IPS-NIHi7 (cell line): ENCODE results near the gene SLPI.

Source experiments
- DNase-seq: peaks from one replicate; pipeline ENCODE4 v3.0.0; 2012; ENCODE audit warnings: mixed read lengths; ENCODE audit errors: extremely low spot score

The SLPI gene

GRCh38 chr20:45275338-45275737, 21.0 kb upstream of the SLPI start:
- no peak for DNase-seq

GRCh38 chr20:45269754-45270270, 15.4 kb upstream of the SLPI start:
- no peak for DNase-seq

- DNase-seq: no peak
Observed at GRCh38 chr20:45269056-45269455, 14.7 kb upstream of the SLPI start.

- DNase-seq: no peak
Observed at GRCh38 chr20:45268531-45268930, 14.2 kb upstream of the SLPI start.

- no peak for DNase-seq
Observed at GRCh38 chr20:45266977-45267376, 12.6 kb upstream of the SLPI start.

GRCh38 chr20:45263556-45264266, 9.3 kb upstream of the SLPI start:
- DNase-seq: no peak

- no peak for DNase-seq
Observed at GRCh38 chr20:45258664-45259063, 4.3 kb upstream of the SLPI start.

GRCh38 chr20:45258259-45258658, 3.9 kb upstream of the SLPI start:
- no peak for DNase-seq

GRCh38 chr20:45257711-45258110, 3.3 kb upstream of the SLPI start:
- no peak for DNase-seq

GRCh38 chr20:45257161-45257560, 2.8 kb upstream of the SLPI start:
- DNase-seq: no peak

- no peak for DNase-seq
Observed at GRCh38 chr20:45253261-45253660, 1.1 kb downstream of the SLPI start.

- no peak for DNase-seq
Observed at GRCh38 chr20:45251884-45252560, 2.3 kb downstream of the SLPI start.

GRCh38 chr20:45248609-45249008, 5.8 kb downstream of the SLPI start:
- DNase-seq: no peak

- no peak for DNase-seq
Observed at GRCh38 chr20:45247865-45248264, 6.5 kb downstream of the SLPI start.

GRCh38 chr20:45246109-45246508, 8.3 kb downstream of the SLPI start:
- no peak for DNase-seq

GRCh38 chr20:45238139-45238538, 16.2 kb downstream of the SLPI start:
- no peak for DNase-seq

GRCh38 chr20:45235995-45236394, 18.4 kb downstream of the SLPI start:
- DNase-seq: peak; percentile 79

- no peak for DNase-seq
Observed at GRCh38 chr20:45230631-45231030, 23.7 kb downstream of the SLPI start.

- DNase-seq: peak; percentile 78
Observed at GRCh38 chr20:45229264-45230056, 24.9 kb downstream of the SLPI start.

GRCh38 chr20:45226287-45226686, 28.1 kb downstream of the SLPI start:
- no peak for DNase-seq

GRCh38 chr20:45223136-45223535, 31.2 kb downstream of the SLPI start:
- no peak for DNase-seq

GRCh38 chr20:45221076-45221475, 33.3 kb downstream of the SLPI start, which contains the start of gene SEMG2:
Gene SEMG2, plus strand, starts transcription at chr20:45221373. Its CDS starts 17 bp downstream, at chr20:45221390.
- no peak for DNase-seq
